KMS-11 (cell line): ENCODE data around the gene AP4M1.

Experiments
- H2AFZ ChIP-seq: fragments of 200-600 bp; sonication (generic); 2 replicates; pipeline ENCODE4 v1.6.1; 2016; ENCODE audit warnings: antibody characterized with exemption, mixed run types, low read depth
- H3K27ac ChIP-seq: fragments of 200-600 bp; sonication (generic); 2 replicates; pipeline ENCODE4 v1.6.1; 2016; ENCODE audit warnings: mild to moderate bottlenecking, mixed run types
- H3K27me3 ChIP-seq: fragments of 200-600 bp; sonication (generic); 2 replicates; pipeline ENCODE4 v1.6.1; 2017; ENCODE audit warnings: mild to moderate bottlenecking, low read depth, mixed run types, moderate library complexity; ENCODE audit not compliant: insufficient read depth
- H3K36me3 ChIP-seq: fragments of 200-600 bp; sonication (generic); 2 replicates; pipeline ENCODE4 v1.6.1; 2017; ENCODE audit warnings: mild to moderate bottlenecking, mixed run types; ENCODE audit not compliant: insufficient read depth
- H3K4me1 ChIP-seq: fragments of 200-600 bp; sonication (generic); 2 replicates; pipeline ENCODE4 v1.6.1; 2016; ENCODE audit warnings: mild to moderate bottlenecking, low read depth, mixed run types; ENCODE audit not compliant: poor library complexity, severe bottlenecking
- H3K4me2 ChIP-seq: fragments of 200-600 bp; sonication (generic); 2 replicates; pipeline ENCODE4 v1.7.0; 2016; ENCODE audit warnings: mild to moderate bottlenecking, mixed run types
- H3K4me3 ChIP-seq: fragments of 200-600 bp; sonication (generic); IDR thresholded peaks from 2 replicates; pipeline ENCODE4 v1.6.1; 2017; ENCODE audit warnings: low read depth, low read length, mixed read lengths; ENCODE audit not compliant: insufficient read depth
- H3K79me2 ChIP-seq: fragments of 200-600 bp; sonication (generic); 2 replicates; pipeline ENCODE4 v1.6.1; 2016; ENCODE audit warnings: low read depth, mixed run types; ENCODE audit not compliant: insufficient read depth
- H3K9ac ChIP-seq: fragments of 200-600 bp; sonication (generic); 2 replicates; pipeline ENCODE4 v1.6.1; 2016; ENCODE audit warnings: mild to moderate bottlenecking, mixed run types
- H4K20me1 ChIP-seq: fragments of 200-600 bp; sonication (generic); 2 replicates; pipeline ENCODE4 v1.6.1; 2016; ENCODE audit warnings: mild to moderate bottlenecking, mixed run types; ENCODE audit not compliant: insufficient read depth
- TF ChIP-seq, protein P1 (sequence below): fragments of 200-600 bp; sonication (generic); conservative IDR thresholded peaks from 2 replicates; pipeline ENCODE4 v1.6.1; 2017; ENCODE audit warnings: low read depth, mild to moderate bottlenecking, antibody characterized with exemption, low read length, moderate library complexity, mixed read lengths

The AP4M1 gene

GRCh38 chr7:100090527-100091410, 10.7 kb upstream of the AP4M1 start:
- no peak overlapping the region for H3K27ac ChIP-seq
- H3K36me3 ChIP-seq = peaks cover 37% of the 10 kb centered on the region; the same call in 1 of the 2 replicates
- H3K9ac ChIP-seq = no peak overlapping the region

GRCh38 chr7:100091411-100092181, 9.8 kb upstream of the AP4M1 start:
- no peak overlapping the region for H3K4me3 ChIP-seq
- H3K4me2 ChIP-seq = no peak overlapping the region
- H3K27me3 ChIP-seq = no peaks in the 10 kb centered on the region
- H3K79me2 ChIP-seq = peaks cover 12% of the 10 kb centered on the region; the same call in 1 of the 2 replicates
- H3K27ac ChIP-seq = no peak overlapping the region; the same call in 1 of the 2 replicates
- TF ChIP-seq, protein P1, sequence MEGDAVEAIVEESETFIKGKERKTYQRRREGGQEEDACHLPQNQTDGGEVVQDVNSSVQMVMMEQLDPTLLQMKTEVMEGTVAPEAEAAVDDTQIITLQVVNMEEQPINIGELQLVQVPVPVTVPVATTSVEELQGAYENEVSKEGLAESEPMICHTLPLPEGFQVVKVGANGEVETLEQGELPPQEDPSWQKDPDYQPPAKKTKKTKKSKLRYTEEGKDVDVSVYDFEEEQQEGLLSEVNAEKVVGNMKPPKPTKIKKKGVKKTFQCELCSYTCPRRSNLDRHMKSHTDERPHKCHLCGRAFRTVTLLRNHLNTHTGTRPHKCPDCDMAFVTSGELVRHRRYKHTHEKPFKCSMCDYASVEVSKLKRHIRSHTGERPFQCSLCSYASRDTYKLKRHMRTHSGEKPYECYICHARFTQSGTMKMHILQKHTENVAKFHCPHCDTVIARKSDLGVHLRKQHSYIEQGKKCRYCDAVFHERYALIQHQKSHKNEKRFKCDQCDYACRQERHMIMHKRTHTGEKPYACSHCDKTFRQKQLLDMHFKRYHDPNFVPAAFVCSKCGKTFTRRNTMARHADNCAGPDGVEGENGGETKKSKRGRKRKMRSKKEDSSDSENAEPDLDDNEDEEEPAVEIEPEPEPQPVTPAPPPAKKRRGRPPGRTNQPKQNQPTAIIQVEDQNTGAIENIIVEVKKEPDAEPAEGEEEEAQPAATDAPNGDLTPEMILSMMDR = no peak
- peaks cover 18% of the 10 kb centered on the region for H3K4me1 ChIP-seq
- no peak overlapping the region for H3K9ac ChIP-seq
- peaks cover 41% of the 10 kb centered on the region; the same call in 1 of the 2 replicates for H3K36me3 ChIP-seq
- no peak overlapping the region for H2AFZ ChIP-seq
- no peaks in the 10 kb centered on the region for H4K20me1 ChIP-seq

More at GRCh38 chr7:100090527-100091410, 10.7 kb upstream of the AP4M1 start:
- Histone ChIP-seq H3K79me2 (peaks cover 12% of the 10 kb centered on the region; the same call in 1 of the 2 replicates), H3K4me2 (no peak overlapping the region), H3K27me3 (no peaks in the 10 kb centered on the region), H2AFZ (no peak overlapping the region), H3K4me3 (no peak overlapping the region), H4K20me1 (no peaks in the 10 kb centered on the region), H3K4me1 (peaks cover 18% of the 10 kb centered on the region)
- TF ChIP-seq, protein P1 = no peak

- Histone ChIP-seq H3K36me3 (peaks cover 53% of the 10 kb centered on the region; the same call in 1 of the 2 replicates), H3K27ac (no peak overlapping the region), H3K4me1 (peaks cover 16% of the 10 kb centered on the region), H3K9ac (no peak overlapping the region), H3K4me3 (no peak overlapping the region), H2AFZ (no peak overlapping the region), H3K79me2 (peaks cover 21% of the 10 kb centered on the region; the same call in 1 of the 2 replicates), H4K20me1 (no peaks in the 10 kb centered on the region), H3K4me2 (no peak overlapping the region), H3K27me3 (no peaks in the 10 kb centered on the region)
- TF ChIP-seq, protein P1 = no peak
Measured at GRCh38 chr7:100093054-100093453, 8.4 kb upstream of the AP4M1 start.

GRCh38 chr7:100093498-100093897, 7.9 kb upstream of the AP4M1 start:
- H3K9ac ChIP-seq = no peak overlapping the region
- no peaks in the 10 kb centered on the region for H4K20me1 ChIP-seq
- peaks cover 13% of the 10 kb centered on the region for H3K4me1 ChIP-seq
- no peak overlapping the region for H3K4me3 ChIP-seq
- peaks cover 57% of the 10 kb centered on the region; the same call in 1 of the 2 replicates for H3K36me3 ChIP-seq
- TF ChIP-seq, protein P1 = no peak
- H3K27ac ChIP-seq = no peak overlapping the region
- H2AFZ ChIP-seq = no peak overlapping the region
- H3K27me3 ChIP-seq = no peaks in the 10 kb centered on the region
- H3K4me2 ChIP-seq = no peak overlapping the region
- H3K79me2 ChIP-seq = peaks cover 26% of the 10 kb centered on the region; the same call in 1 of the 2 replicates
